Liver (tissue), 9 donors: Measurements from ENCODE around the gene YTHDF2. TPM values are rescaled to one million over a fixed set of nuclear protein-coding genes. Genes with fewer than 3 reads are reported as not detected.

Experiments used
- DNase-seq: peaks from one replicate; pipeline ENCODE4 v3.0.0-alpha.2; 2017; ENCODE audit warnings: low spot score
- H3K27ac ChIP-seq, 2 donors: one replicate each; pipeline ENCODE4 v1.7.0; 2013; ENCODE audit warnings: inconsistent platforms in 2 of 2, low read length in 2 of 2, control low read depth in 1 of 2, low read depth in 1 of 2, mild to moderate bottlenecking in 1 of 2
- H3K27me3 ChIP-seq, 4 donors: one replicate each; pipeline versions ENCODE4 v1.6.1 to v1.7.0; 2013; ENCODE audit warnings: low read length in 3 of 4, inconsistent platforms in 1 of 4, mild to moderate bottlenecking in 1 of 4, moderate library complexity in 1 of 4; ENCODE audit not compliant: control insufficient read depth in 4 of 4, insufficient read depth in 4 of 4
- H3K36me3 ChIP-seq, 4 donors: one replicate each; pipeline versions ENCODE4 v1.6.1 to v1.7.0; 2013; ENCODE audit warnings: low read length in 3 of 4, mild to moderate bottlenecking in 3 of 4, low read depth in 1 of 4, moderate library complexity in 1 of 4; ENCODE audit not compliant: control insufficient read depth in 4 of 4, insufficient read depth in 3 of 4
- H3K4me1 ChIP-seq, 4 donors: one replicate each; pipeline versions ENCODE4 v1.6.1 to v1.7.0; 2013; ENCODE audit warnings: low read length in 3 of 4, mild to moderate bottlenecking in 3 of 4, moderate library complexity in 1 of 4; ENCODE audit not compliant: control insufficient read depth in 4 of 4, insufficient read depth in 4 of 4
- H3K4me3 ChIP-seq, 3 donors: one replicate each; pipeline versions ENCODE4 v1.6.1 to v1.7.0; 2013; ENCODE audit warnings: low read length in 3 of 3, control low read depth in 1 of 3, low read depth in 1 of 3, mild to moderate bottlenecking in 1 of 3
- H3K9ac ChIP-seq, 2 donors: one replicate each; pipeline ENCODE4 v1.7.0; 2013; ENCODE audit warnings: low read length in 2 of 2, mild to moderate bottlenecking in 2 of 2, moderate library complexity in 2 of 2, control low read depth in 1 of 2, low read depth in 1 of 2
- H3K9me3 ChIP-seq, 4 donors: one replicate each; pipeline versions ENCODE4 v1.6.1 to v1.7.0; 2013; ENCODE audit warnings: low read length in 3 of 4; ENCODE audit not compliant: control insufficient read depth in 4 of 4
- EGR1 ChIP-seq, 2 donors: IDR thresholded peaks; 2 replicates each; pipeline ENCODE4 v1.6.1; 2016 to 2018; ENCODE audit warnings: antibody characterized with exemption in 2 of 2, low read depth in 2 of 2
- FOXA1 ChIP-seq: IDR thresholded peaks from 2 replicates; pipeline ENCODE4 v1.6.1; 2016; ENCODE audit warnings: antibody characterized with exemption
- FOXA2 ChIP-seq: IDR thresholded peaks from 2 replicates; pipeline ENCODE4 v1.6.1; 2016; ENCODE audit warnings: antibody characterized with exemption
- GABPA ChIP-seq, 2 donors: IDR thresholded peaks in 1 of 2; conservative IDR thresholded peaks in 1 of 2; 2 replicates each; pipeline ENCODE4 v1.6.1; 2016; ENCODE audit warnings: antibody characterized with exemption in 2 of 2, mild to moderate bottlenecking in 1 of 2, moderate library complexity in 1 of 2
- HNF4A ChIP-seq, 2 donors: conservative IDR thresholded peaks; 2 replicates each; pipeline ENCODE4 v1.6.1; 2016; ENCODE audit warnings: antibody characterized with exemption in 2 of 2, mild to moderate bottlenecking in 2 of 2
- HNF4G ChIP-seq: IDR thresholded peaks from 2 replicates; pipeline ENCODE4 v1.6.1; 2016; ENCODE audit warnings: antibody characterized with exemption
- JUND ChIP-seq, 2 donors: IDR thresholded peaks; 2 replicates each; pipeline ENCODE4 v1.6.1; 2016; ENCODE audit warnings: antibody characterized with exemption in 2 of 2
- NR2F2 ChIP-seq: IDR thresholded peaks from 2 replicates; pipeline ENCODE4 v1.6.1; 2016; ENCODE audit warnings: antibody characterized with exemption
- RAD21 ChIP-seq, 2 donors: IDR thresholded peaks; 2 replicates each; pipeline ENCODE4 v1.6.1; 2016; ENCODE audit warnings: antibody characterized with exemption in 2 of 2, mild to moderate bottlenecking in 2 of 2
- RXRA ChIP-seq, 2 donors: IDR thresholded peaks; 2 replicates each; pipeline ENCODE4 v1.6.1; 2017 to 2018; ENCODE audit warnings: antibody characterized with exemption in 2 of 2, mild to moderate bottlenecking in 1 of 2
- SP1 ChIP-seq: IDR thresholded peaks from 2 replicates; pipeline ENCODE4 v1.6.1; 2018; ENCODE audit warnings: antibody characterized with exemption, mild to moderate bottlenecking
- TAF1 ChIP-seq: conservative IDR thresholded peaks from 2 replicates; pipeline ENCODE4 v1.6.1; 2016; ENCODE audit warnings: antibody characterized with exemption, mild to moderate bottlenecking
- YY1 ChIP-seq: IDR thresholded peaks from 2 replicates; pipeline ENCODE4 v1.6.1; 2016; ENCODE audit warnings: antibody characterized with exemption, mild to moderate bottlenecking
- WGBS: extraction: QIAGEN DNeasy Blood & Tissue Kit; methylation state at CpG from one replicate; pipeline ENCODE4 v1.1.7; 2013; 5-methylcytosine and 5-hydroxymethylcytosine counted together
- polyA plus RNA-seq, 2 donors: library from polyadenylated mRNA; stranded (reverse) in 1 of 2; unstranded in 1 of 2; fragments of 200-250 nt in 1 of 2; fragments of >200 nt in 1 of 2; fragmentation: Nextera tagmentation in 1 of 2; extraction: Ambion mirVana in 1 of 2; gene quantifications; one replicate each; pipeline versions ENCODE4 v1.2.1 to v1.2.3, GENCODE V29; 2013 to 2015
- total RNA-seq, 2 donors: library from RNA; depleted of rRNA; stranded (reverse); fragments of >200 nt; gene quantifications; one replicate each; pipeline ENCODE4 v1.2.3, GENCODE V29; 2014
- TF ChIP-seq, protein P1 (sequence below): fragments of 150-350 bp; IDR thresholded peaks from 2 replicates; pipeline ENCODE4 v1.5.1; 2017; ENCODE audit warnings: improper control_type of control experiment, low read depth, low read length; ENCODE audit not compliant: missing input control
- TF ChIP-seq, protein P2 (sequence below): IDR thresholded peaks from 2 replicates; pipeline ENCODE4 v1.6.1; 2016; ENCODE audit warnings: antibody characterized with exemption, mild to moderate bottlenecking
- TF ChIP-seq, protein P3 (sequence below): IDR thresholded peaks from 2 replicates; pipeline ENCODE4 v1.6.1; 2016; ENCODE audit warnings: antibody characterized with exemption
- TF ChIP-seq, protein P4 (sequence below): IDR thresholded peaks from 2 replicates; pipeline ENCODE4 v1.6.1; 2016; ENCODE audit warnings: antibody characterized with exemption
- TF ChIP-seq, protein P5 (sequence below): IDR thresholded peaks from 2 replicates; pipeline ENCODE4 v1.6.1; 2016; ENCODE audit warnings: antibody characterized with exemption
- donor health status: healthy.
- donor health status: healthy.
- donor health status: healthy.
- donor health status: healthy.
- donor health status: healthy.

Gene YTHDF2
- total and polyA plus RNA-seq, 4 donors: 21.1 to 37.9 (median 29.9) TPM

DNA sequence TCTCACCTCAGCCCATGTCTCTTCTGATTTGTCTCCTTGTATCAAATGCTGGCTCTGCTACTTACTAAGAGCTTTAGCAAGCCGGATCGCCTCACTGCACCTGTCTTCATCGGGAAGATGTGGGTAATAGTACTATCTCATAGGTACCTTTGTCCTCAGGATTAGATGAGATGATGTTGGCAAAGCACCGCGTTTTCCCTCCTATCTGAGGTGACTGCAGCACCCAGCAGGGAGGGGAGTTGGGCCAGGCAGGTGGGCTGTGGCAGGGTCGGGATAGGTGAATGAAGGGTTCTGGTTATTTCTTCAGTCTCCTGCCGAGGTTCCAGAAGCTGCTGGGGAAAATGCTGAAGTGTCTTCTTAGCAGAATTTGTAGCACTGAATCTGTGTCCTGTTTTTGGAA lies 80.4 kb downstream of the YTHDF2 start:
- no peak overlapping the region for H3K9ac ChIP-seq
- no peak for TF ChIP-seq HNF4A (conservative IDR thresholded peaks at IDR 0.05)
- no peak for TF ChIP-seq FOXA2
- TF ChIP-seq, protein P1, sequence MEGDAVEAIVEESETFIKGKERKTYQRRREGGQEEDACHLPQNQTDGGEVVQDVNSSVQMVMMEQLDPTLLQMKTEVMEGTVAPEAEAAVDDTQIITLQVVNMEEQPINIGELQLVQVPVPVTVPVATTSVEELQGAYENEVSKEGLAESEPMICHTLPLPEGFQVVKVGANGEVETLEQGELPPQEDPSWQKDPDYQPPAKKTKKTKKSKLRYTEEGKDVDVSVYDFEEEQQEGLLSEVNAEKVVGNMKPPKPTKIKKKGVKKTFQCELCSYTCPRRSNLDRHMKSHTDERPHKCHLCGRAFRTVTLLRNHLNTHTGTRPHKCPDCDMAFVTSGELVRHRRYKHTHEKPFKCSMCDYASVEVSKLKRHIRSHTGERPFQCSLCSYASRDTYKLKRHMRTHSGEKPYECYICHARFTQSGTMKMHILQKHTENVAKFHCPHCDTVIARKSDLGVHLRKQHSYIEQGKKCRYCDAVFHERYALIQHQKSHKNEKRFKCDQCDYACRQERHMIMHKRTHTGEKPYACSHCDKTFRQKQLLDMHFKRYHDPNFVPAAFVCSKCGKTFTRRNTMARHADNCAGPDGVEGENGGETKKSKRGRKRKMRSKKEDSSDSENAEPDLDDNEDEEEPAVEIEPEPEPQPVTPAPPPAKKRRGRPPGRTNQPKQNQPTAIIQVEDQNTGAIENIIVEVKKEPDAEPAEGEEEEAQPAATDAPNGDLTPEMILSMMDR: no peak
- TF ChIP-seq, protein P2, sequence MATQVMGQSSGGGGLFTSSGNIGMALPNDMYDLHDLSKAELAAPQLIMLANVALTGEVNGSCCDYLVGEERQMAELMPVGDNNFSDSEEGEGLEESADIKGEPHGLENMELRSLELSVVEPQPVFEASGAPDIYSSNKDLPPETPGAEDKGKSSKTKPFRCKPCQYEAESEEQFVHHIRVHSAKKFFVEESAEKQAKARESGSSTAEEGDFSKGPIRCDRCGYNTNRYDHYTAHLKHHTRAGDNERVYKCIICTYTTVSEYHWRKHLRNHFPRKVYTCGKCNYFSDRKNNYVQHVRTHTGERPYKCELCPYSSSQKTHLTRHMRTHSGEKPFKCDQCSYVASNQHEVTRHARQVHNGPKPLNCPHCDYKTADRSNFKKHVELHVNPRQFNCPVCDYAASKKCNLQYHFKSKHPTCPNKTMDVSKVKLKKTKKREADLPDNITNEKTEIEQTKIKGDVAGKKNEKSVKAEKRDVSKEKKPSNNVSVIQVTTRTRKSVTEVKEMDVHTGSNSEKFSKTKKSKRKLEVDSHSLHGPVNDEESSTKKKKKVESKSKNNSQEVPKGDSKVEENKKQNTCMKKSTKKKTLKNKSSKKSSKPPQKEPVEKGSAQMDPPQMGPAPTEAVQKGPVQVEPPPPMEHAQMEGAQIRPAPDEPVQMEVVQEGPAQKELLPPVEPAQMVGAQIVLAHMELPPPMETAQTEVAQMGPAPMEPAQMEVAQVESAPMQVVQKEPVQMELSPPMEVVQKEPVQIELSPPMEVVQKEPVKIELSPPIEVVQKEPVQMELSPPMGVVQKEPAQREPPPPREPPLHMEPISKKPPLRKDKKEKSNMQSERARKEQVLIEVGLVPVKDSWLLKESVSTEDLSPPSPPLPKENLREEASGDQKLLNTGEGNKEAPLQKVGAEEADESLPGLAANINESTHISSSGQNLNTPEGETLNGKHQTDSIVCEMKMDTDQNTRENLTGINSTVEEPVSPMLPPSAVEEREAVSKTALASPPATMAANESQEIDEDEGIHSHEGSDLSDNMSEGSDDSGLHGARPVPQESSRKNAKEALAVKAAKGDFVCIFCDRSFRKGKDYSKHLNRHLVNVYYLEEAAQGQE: no peak
- TF ChIP-seq, protein P3, sequence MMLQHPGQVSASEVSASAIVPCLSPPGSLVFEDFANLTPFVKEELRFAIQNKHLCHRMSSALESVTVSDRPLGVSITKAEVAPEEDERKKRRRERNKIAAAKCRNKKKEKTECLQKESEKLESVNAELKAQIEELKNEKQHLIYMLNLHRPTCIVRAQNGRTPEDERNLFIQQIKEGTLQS: no peak
- TF ChIP-seq NR2F2: no peak
- no peak for TF ChIP-seq HNF4G
- no peak for TF ChIP-seq TAF1
- no peak for TF ChIP-seq FOXA1
- TF ChIP-seq GABPA (IDR thresholded peaks at IDR 0.05 in 1 of 2, conservative IDR thresholded peaks at IDR 0.05 in 1 of 2): no peak
- no peak for TF ChIP-seq RAD21 (IDR thresholded peaks at IDR 0.05)
- TF ChIP-seq, protein P4, sequence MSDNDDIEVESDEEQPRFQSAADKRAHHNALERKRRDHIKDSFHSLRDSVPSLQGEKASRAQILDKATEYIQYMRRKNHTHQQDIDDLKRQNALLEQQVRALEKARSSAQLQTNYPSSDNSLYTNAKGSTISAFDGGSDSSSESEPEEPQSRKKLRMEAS: no peak
- no peak for TF ChIP-seq RXRA (IDR thresholded peaks at IDR 0.05)
- TF ChIP-seq, protein P5, sequence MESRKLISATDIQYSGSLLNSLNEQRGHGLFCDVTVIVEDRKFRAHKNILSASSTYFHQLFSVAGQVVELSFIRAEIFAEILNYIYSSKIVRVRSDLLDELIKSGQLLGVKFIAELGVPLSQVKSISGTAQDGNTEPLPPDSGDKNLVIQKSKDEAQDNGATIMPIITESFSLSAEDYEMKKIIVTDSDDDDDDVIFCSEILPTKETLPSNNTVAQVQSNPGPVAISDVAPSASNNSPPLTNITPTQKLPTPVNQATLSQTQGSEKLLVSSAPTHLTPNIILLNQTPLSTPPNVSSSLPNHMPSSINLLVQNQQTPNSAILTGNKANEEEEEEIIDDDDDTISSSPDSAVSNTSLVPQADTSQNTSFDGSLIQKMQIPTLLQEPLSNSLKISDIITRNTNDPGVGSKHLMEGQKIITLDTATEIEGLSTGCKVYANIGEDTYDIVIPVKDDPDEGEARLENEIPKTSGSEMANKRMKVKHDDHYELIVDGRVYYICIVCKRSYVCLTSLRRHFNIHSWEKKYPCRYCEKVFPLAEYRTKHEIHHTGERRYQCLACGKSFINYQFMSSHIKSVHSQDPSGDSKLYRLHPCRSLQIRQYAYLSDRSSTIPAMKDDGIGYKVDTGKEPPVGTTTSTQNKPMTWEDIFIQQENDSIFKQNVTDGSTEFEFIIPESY: no peak
- TF ChIP-seq SP1: no peak
- TF ChIP-seq YY1: no peak
- TF ChIP-seq JUND (IDR thresholded peaks at IDR 0.05): no peak
- TF ChIP-seq EGR1 (IDR thresholded peaks at IDR 0.05; ENCODE audit: low read depth in 2 of 2): no peak
- WGBS: 74% methylated on average over 7 of the region's 7 CpGs
- no peaks in the 10 kb centered on the region for H3K9me3 ChIP-seq
- no peak overlapping the region for H3K4me3 ChIP-seq
- no peaks in the 10 kb centered on the region for H3K36me3 ChIP-seq
- peaks cover 0 to 4% (median 0%) of the 10 kb centered on the region in 4 donors for H3K4me1 ChIP-seq
- H3K27me3 ChIP-seq: peaks cover 0 to 7% (median 3%) of the 10 kb centered on the region in 4 donors
- no peak for DNase-seq
- H3K27ac ChIP-seq: no peak overlapping the region
